8988T (cell line): ENCODE data around the gene NDRG3.
"Not testable (repeated sequence)": the region's sequence is repeated elsewhere in the genome, so short reads cannot be mapped to it uniquely, and the experiment has no call there.

Experiments
- DNase-seq: peaks from one replicate; pipeline ENCODE4 v3.0.0; 2011

NDRG3 gene

DNA sequence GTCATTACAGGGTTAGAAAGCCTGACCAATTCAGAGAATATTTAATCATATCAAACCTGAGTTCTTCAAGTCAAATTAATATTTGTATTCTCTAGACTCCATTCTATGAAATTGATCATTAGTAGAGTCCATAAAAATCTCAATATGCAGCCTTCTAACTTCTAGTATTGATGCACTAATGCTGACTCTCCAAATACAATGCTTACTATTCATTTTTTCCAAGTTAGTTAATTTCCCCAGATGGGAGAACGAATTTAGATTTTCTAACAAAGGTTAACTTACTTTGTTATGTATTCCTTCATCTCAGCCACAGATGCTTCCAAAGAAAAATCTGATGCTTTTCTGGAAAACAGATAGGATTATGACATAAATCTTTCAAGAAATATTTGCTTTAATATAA is 12.4 kb upstream of the NDRG3 start:
- DNase-seq: no peak

GRCh38 chr20:36756496-36756895 is 10.6 kb upstream of the NDRG3 start:
- no peak for DNase-seq

GRCh38 chr20:36754656-36755222 is 8.8 kb upstream of the NDRG3 start:
- peak; percentile 55 for DNase-seq

GRCh38 chr20:36752582-36752981 is 6.7 kb upstream of the NDRG3 start:
- no peak for DNase-seq

GRCh38 chr20:36745234-36745926 is 510 bp downstream of the NDRG3 start:
- peak; percentile 51 for DNase-seq

GRCh38 chr20:36744764-36745191 is 1.1 kb downstream of the NDRG3 start:
- peak; percentile 28 for DNase-seq

DNA sequence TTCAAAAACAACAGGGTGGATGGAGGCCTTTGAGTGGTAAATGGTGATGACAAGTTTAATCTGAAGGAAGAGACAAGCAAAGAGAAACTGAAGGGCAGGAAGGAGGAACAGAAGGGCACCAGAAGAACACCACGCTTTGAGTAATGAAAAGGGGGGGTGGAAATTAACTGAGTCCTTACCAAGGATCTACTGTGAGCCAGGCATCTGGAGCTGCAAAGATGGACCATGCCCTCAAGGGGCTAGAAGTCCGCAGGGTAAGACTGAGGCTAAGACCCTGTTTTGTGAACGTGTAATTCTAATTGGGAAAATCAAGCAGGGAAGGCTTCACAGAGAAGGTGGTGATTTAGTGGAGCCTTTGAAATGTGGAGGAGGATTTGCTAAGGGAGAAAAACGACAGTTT is 1.6 kb downstream of the NDRG3 start:
- DNase-seq: no peak

GRCh38 chr20:36742558-36742957 is 3.3 kb downstream of the NDRG3 start:
- no peak for DNase-seq

GRCh38 chr20:36741072-36741471 is 4.8 kb downstream of the NDRG3 start:
- no peak for DNase-seq

GRCh38 chr20:36737183-36737499 is 8.7 kb downstream of the NDRG3 start:
- DNase-seq: no peak

- no peak for DNase-seq
These were observed 9.3 kb downstream of the NDRG3 start for GRCh38 chr20:36736451-36737182.

DNA sequence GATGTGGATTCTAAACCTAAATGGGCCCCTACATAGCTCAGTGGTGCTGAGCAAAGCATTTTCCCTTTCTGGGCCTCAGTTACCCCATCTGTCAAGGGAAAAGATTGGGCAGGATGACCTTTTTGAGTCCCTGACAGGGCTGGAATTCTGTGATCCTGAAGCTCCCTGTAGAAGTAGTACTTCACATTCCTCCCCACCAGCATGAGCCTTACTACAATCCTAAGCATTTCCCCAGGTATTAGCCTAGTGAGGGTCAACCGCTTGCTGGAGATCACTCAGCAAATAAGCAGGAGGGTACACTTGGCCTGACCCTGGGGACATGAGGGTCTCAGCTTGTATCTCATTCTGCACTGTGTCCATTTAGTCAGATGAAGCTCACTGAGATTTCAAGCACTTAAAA is 13.4 kb downstream of the NDRG3 start:
- no peak for DNase-seq

DNA sequence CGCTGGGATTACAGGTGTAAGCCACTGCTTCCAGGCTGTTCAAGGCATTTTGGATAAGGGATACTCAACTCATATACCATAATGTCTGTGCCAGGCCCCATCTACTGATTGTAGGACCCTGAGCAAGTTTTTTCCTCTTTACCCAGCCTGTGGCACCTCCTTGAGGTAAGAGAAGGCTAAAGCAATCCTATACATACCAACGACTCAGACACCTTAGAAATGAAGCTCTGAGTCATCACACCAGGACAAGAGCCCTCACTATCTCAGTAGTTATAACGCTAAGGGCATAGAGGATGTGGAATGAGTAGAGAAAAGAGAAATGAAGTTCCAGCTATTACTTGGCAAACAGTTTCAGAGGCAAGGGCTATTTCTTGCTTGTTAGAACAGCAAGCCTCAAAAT is 16.9 kb downstream of the NDRG3 start:
- DNase-seq: no peak

DNA sequence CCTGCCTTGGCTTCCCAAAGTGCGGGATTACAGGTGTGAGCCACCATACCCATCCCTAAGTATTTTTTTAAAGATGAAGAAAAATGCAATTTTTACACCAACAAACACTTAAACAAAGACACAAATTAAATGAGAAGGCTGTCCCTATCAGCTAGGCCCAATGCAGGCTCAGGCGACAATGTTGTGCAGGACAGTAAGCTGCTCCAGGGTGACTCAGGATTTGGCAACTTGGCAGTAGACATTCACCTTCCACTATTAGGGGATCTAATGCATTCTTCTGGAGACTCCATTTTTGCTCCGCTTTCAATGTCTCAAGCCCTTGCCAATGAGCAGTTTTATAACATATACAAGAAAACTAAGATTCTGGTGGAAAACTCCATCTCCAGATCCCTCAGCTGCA is 19.7 kb downstream of the NDRG3 start:
- DNase-seq: no peak

DNA sequence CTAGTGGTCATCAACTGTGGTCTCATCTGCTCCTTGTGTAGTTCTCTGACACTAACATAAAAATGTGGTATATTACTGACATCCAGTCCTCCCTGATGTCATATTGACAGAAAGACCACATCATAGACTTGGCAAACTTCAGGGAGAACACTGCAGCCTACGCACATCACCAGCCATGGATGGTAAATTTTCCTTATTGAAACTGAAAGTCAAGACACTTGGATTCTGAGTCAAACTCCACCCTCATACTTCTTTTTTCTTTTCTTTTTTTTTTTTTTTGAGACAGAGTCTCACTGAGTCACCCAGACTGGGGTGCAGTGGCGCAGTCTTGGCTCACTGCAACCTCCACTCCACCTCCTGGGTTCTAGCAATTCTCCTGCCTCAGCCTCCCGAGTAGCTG is 25.4 kb downstream of the NDRG3 start:
- no peak for DNase-seq

GRCh38 chr20:36717657-36718056 is 28.2 kb downstream of the NDRG3 start:
- DNase-seq: no peak

- no peak for DNase-seq
These were observed 28.9 kb downstream of the NDRG3 start for GRCh38 chr20:36717021-36717420.

DNA sequence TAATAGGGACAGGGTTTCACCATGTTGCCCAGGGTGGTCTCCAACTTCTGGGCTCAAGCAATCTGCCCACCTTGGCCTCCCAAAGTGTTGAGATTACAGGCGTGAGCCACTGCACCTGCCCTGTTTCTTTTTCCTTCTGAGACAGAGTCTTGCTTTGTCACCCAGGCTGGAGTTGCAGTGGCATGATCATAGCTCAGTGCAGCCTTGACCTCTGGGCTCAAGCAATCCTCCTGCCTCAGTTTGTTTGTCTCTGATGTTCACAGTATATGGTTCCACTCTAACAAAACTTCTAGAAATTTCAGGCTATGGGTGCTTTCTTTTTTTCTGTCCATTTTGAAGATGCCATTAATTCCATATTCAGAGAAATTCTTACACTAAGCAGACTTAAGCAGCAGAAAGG is 33.1 kb downstream of the NDRG3 start:
- DNase-seq: no peak

GRCh38 chr20:36709126-36709525 is 36.8 kb downstream of the NDRG3 start:
- no peak for DNase-seq

GRCh38 chr20:36703530-36703929 is 42.4 kb downstream of the NDRG3 start:
- DNase-seq: no peak

DNA sequence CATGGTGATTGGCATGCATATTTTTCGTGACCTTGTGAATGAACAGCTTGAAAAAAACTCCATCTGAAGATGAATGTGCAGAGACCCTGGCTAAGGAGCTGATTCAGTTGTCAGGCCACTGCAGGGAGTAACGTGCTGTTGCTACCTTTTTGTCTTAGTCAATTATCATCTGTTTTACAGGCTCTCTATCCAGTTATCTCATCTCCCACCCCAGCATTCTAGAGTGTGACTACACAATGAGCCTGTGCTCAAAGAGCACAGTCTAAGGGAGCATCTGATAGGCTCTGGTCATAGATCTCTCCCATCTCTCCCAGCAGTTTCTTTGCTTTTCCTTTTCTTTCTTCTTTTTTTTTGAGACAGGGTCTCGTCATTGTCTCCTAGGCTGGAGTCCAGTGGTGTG is 45.5 kb downstream of the NDRG3 start:
- DNase-seq: no peak

DNA sequence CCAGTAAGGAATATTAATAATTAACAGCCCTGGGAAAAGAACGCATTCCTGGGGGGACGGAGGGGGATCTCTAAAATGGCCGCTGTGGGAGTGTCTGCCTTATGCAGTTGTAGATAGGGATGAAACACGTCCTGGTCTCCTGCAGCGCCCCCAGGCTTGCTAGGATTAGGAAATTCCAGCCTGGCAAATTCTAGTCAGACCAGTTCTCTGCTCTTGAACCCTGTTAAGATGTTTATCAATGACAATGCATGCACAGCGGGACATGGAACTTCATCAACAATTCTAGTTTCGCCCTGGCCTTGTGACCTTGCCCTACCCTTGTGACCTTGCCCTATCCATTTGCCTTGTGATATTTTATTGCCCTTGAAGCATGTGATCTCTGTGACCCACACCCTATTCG is 50.4 kb downstream of the NDRG3 start:
- not testable (repeated sequence) for DNase-seq

- DNase-seq: no peak
These were observed 57.3 kb downstream of the NDRG3 start for GRCh38 chr20:36688630-36689029.

DNA sequence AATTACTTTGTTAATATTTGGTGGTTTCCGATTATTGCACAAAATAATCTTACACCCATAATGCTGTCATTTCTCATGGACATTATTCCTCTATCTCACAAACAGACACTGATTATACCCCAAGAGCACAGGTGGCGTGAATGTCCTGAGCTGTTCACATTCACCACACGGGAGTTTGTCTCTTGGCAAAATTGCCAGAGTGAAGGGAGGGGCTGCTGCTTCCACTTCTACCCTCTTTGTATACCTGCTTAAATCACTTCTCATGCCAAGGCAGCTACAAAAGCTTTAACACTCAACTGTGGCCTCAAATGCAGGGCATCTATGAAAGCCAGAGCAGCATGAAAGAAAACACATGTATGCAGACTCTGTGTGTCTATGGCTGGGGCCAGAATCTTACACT is 58.0 kb downstream of the NDRG3 start:
- DNase-seq: no peak

- no peak for DNase-seq
These were observed 58.9 kb downstream of the NDRG3 start for GRCh38 chr20:36686944-36687343.
